Transverse colon (tissue), 4 donors: ENCODE data around the gene DPH5. TPM values are rescaled to one million over a fixed set of nuclear protein-coding genes. Genes with fewer than 3 reads are reported as not detected.

Experiments used
- DNase-seq: peaks from one replicate; pipeline ENCODE4 v3.0.0-alpha.2; 2019
- H3K27ac ChIP-seq, 4 donors: fragments of 200-600 bp; sonication (generic); 2 replicates each; pipeline ENCODE4 v1.5.1; 2016 to 2018; ENCODE audit warnings: inconsistent platforms in 4 of 4
- H3K27me3 ChIP-seq: fragments of 200-600 bp; sonication (generic); 2 replicates; pipeline ENCODE4 v1.5.1; 2017; ENCODE audit warnings: inconsistent platforms
- H3K36me3 ChIP-seq, 4 donors: fragments of 200-600 bp; sonication (generic); 2 replicates each; pipeline ENCODE4 v1.5.1; 2017 to 2019; ENCODE audit warnings: inconsistent platforms in 4 of 4
- H3K4me1 ChIP-seq, 4 donors: fragments of 200-600 bp; sonication (generic); 2 replicates each; pipeline ENCODE4 v1.5.1; 2017 to 2020; ENCODE audit warnings: inconsistent platforms in 4 of 4
- H3K4me3 ChIP-seq, 4 donors: fragments of 200-600 bp; sonication (generic); 1 replicate in 1 of 4; 2 replicates in 3 of 4; pipeline versions ENCODE4 v1.5.1 to v1.6.1; 2017 to 2019; ENCODE audit warnings: inconsistent platforms in 4 of 4
- H3K9me3 ChIP-seq, 2 donors: fragments of 200-600 bp; sonication (generic); 2 replicates each; pipeline ENCODE4 v1.5.1; 2017 to 2019; ENCODE audit warnings: inconsistent platforms in 2 of 2
- CTCF ChIP-seq, 5 experiments: fragments of 200-600 bp in 3 of 5; fragments of 450-650 bp in 2 of 5; sonication (generic) in 3 of 5; IDR thresholded peaks; 1 replicate in 2 of 5; 2 replicates in 3 of 5; pipeline ENCODE4 v1.5.1; 2016 to 2017; ENCODE audit warnings: antibody characterized with exemption in 5 of 5, inconsistent platforms in 3 of 5, mild to moderate bottlenecking in 2 of 5, moderate library complexity in 1 of 5
- EP300 ChIP-seq: sonication (generic); formaldehyde crosslinking; IDR thresholded peaks from one replicate; pipeline ENCODE4 v1.6.1; 2017; ENCODE audit warnings: antibody characterized with exemption, low read depth
- POLR2A ChIP-seq: fragments of 450-650 bp; IDR thresholded peaks from one replicate; pipeline ENCODE4 v1.6.1; 2016; ENCODE audit warnings: antibody characterized with exemption, mild to moderate bottlenecking, moderate library complexity
- POLR2AphosphoS5 ChIP-seq, 3 donors: sonication (generic); formaldehyde crosslinking; IDR thresholded peaks; one replicate each; pipeline ENCODE4 v1.6.1; 2016; ENCODE audit warnings: antibody characterized with exemption in 3 of 3
- WGBS, 2 donors: methylation state at CpG; one replicate each; pipeline ENCODE4 v1.1.5; 2018; ENCODE audit warnings: low coverage in 1 of 2; 5-methylcytosine and 5-hydroxymethylcytosine counted together
- in situ Hi-C, 4 donors: fragments of 200-750 bp; cut with MboI; loops; one replicate each; pipeline versions ENCODE4 v1.15.0 to v1.15.1; 2017; ENCODE audit warnings: low sequenced_read_pairs in 3 of 4, low pct_ligation_motif_present in 1 of 4, low pct_unique_long_range_greater_than_20kb in 1 of 4
- intact Hi-C: fragments of 100-400 bp; cut with DNase I; formaldehyde crosslinking; loops from one replicate; pipeline ENCODE4 v1.15.1; 2023; ENCODE audit warnings: low total_unique reads
- total RNA-seq, 4 donors: library from RNA; depleted of rRNA; stranded (reverse); fragments of >200 nt; gene quantifications; one replicate each; pipeline ENCODE4 v1.1.0, GENCODE V29; 2016

Gene DPH5
- total RNA-seq, 4 donors from 2014 or later: 18.3 to 20.5 (median 18.9) TPM; not detected in 1

GRCh38 chr1:101004670-101005069 lies 20.9 kb downstream of the DPH5 start:
- TF ChIP-seq CTCF (IDR thresholded peaks at IDR 0.05) (no peak), POLR2AphosphoS5 (IDR thresholded peaks at IDR 0.05) (no peak), EP300 (no peak), POLR2A (no peak)

GRCh38 chr1:101004061-101004460 lies 21.5 kb downstream of the DPH5 start:
- H3K9me3 ChIP-seq: no peaks in the 10 kb centered on the region
- H3K27ac ChIP-seq: no peak overlapping the region
- in situ Hi-C loops (no loop called here), intact Hi-C loops (no loop called here)
- peaks cover 0 to 20% (median 9%) of the 10 kb centered on the region in 4 donors for H3K4me1 ChIP-seq
- no peaks in the 10 kb centered on the region for H3K36me3 ChIP-seq
- H3K27me3 ChIP-seq: no peaks in the 10 kb centered on the region
- no peak for TF ChIP-seq EP300
- TF ChIP-seq CTCF (IDR thresholded peaks at IDR 0.05): no peak
- TF ChIP-seq POLR2AphosphoS5 (IDR thresholded peaks at IDR 0.05): no peak
- TF ChIP-seq POLR2A: no peak
- WGBS, 2 donors: 39 to 42% methylated on average over 1 of the region's 1 CpG
- no peak for DNase-seq
- H3K4me3 ChIP-seq: no peak overlapping the region

More at GRCh38 chr1:101004670-101005069, 20.9 kb downstream of the DPH5 start:
- H3K27ac ChIP-seq: no peak overlapping the region
- H3K4me1 ChIP-seq: peaks cover 0 to 20% (median 9%) of the 10 kb centered on the region in 4 donors
- H3K9me3 ChIP-seq: no peaks in the 10 kb centered on the region
- intact Hi-C loops (no loop called here), in situ Hi-C loops (no loop called here)
- no peaks in the 10 kb centered on the region for H3K36me3 ChIP-seq
- no peaks in the 10 kb centered on the region for H3K27me3 ChIP-seq
- no peak overlapping the region for H3K4me3 ChIP-seq
- 67 to 74% methylated on average over 3 of the region's 3 CpGs for WGBS, 2 donors
- no peak for DNase-seq

- Histone ChIP-seq H3K4me1 (peaks cover 0 to 20% (median 9%) of the 10 kb centered on the region in 4 donors), H3K36me3 (no peaks in the 10 kb centered on the region), H3K27ac (no peak overlapping the region), H3K27me3 (no peaks in the 10 kb centered on the region), H3K4me3 (no peak overlapping the region), H3K9me3 (no peaks in the 10 kb centered on the region)
- TF ChIP-seq EP300 (no peak), POLR2A (no peak), POLR2AphosphoS5 (IDR thresholded peaks at IDR 0.05) (no peak), CTCF (IDR thresholded peaks at IDR 0.05) (no peak)
- in situ Hi-C loops: no loop called here
- 70% methylated on average over 1 of the region's 1 CpG; no CpG with 5 or more reads in 1 of the 2 donors for WGBS, 2 donors
- no peak for DNase-seq
- intact Hi-C loops: no loop called here
These were observed 22.5 kb downstream of the DPH5 start for GRCh38 chr1:101003012-101003650.

GRCh38 chr1:101002551-101002950 lies 23.0 kb downstream of the DPH5 start:
- H3K4me1 ChIP-seq: peaks cover 0 to 20% (median 9%) of the 10 kb centered on the region in 4 donors
- no peaks in the 10 kb centered on the region for H3K9me3 ChIP-seq
- WGBS, 2 donors: 46% methylated on average over 2 of the region's 2 CpGs; no CpG with 5 or more reads in 1 of the 2 donors
- H3K27ac ChIP-seq: no peak overlapping the region
- H3K4me3 ChIP-seq: no peak overlapping the region
- in situ Hi-C loops (no loop called here), intact Hi-C loops (no loop called here)
- no peaks in the 10 kb centered on the region for H3K36me3 ChIP-seq
- DNase-seq: no peak
- H3K27me3 ChIP-seq: no peaks in the 10 kb centered on the region
- TF ChIP-seq POLR2A (no peak), EP300 (no peak), POLR2AphosphoS5 (IDR thresholded peaks at IDR 0.05) (no peak), CTCF (IDR thresholded peaks at IDR 0.05) (no peak)
